Heart right ventricle (tissue), 16 donors: ENCODE data around the gene R3HDM1. TPM values are rescaled to one million over a fixed set of nuclear protein-coding genes. Genes with fewer than 3 reads are reported as not detected.
"Not testable (repeated sequence)": the region's sequence is repeated elsewhere in the genome, so short reads cannot be mapped to it uniquely, and the experiment has no call there.

Source experiments
- ATAC-seq, 8 donors: fragments of 200-7000 bp; cut with Tn5 transposase; one replicate each; pipeline ENCODE4 v1.9.1; 2020; ENCODE audit warnings: mild to moderate bottlenecking in 8 of 8, moderate library complexity in 8 of 8, moderate number of reproducible peaks in 1 of 8
- DNase-seq, 2 donors: peaks; one replicate each; pipeline ENCODE4 v3.0.0-alpha.2; 2020
- H3K27ac ChIP-seq, 10 donors: fragments of 200-600 bp; sonication (generic) in 2 of 10; one replicate each; pipeline versions ENCODE4 v1.5.0 to v1.8.0; 2020 to 2022; ENCODE audit warnings: mild to moderate bottlenecking in 3 of 10
- H3K27me3 ChIP-seq, 7 donors: fragments of 200-600 bp; one replicate each; pipeline ENCODE4 v1.8.0; 2021 to 2022; ENCODE audit warnings: mild to moderate bottlenecking in 2 of 7
- H3K36me3 ChIP-seq, 9 donors: fragments of 200-600 bp; sonication (generic) in 1 of 9; one replicate each; pipeline versions ENCODE4 v1.5.0 to v1.8.0; 2020 to 2022; ENCODE audit warnings: mild to moderate bottlenecking in 2 of 9
- H3K4me1 ChIP-seq, 9 donors: fragments of 200-600 bp; sonication (generic) in 1 of 9; one replicate each; pipeline versions ENCODE4 v1.5.0 to v1.8.0; 2020 to 2022; ENCODE audit warnings: mild to moderate bottlenecking in 4 of 9
- H3K4me3 ChIP-seq, 10 donors: fragments of 200-600 bp; sonication (generic) in 2 of 10; one replicate each; pipeline versions ENCODE4 v1.5.0 to v1.8.0; 2020 to 2022; ENCODE audit warnings: mild to moderate bottlenecking in 7 of 10, moderate library complexity in 2 of 10
- H3K9me3 ChIP-seq, 11 donors: fragments of 200-600 bp in 10 of 11; sonication (generic) in 2 of 11; one replicate each; pipeline versions ENCODE4 v1.5.0 to v1.8.0; 2013 to 2022; ENCODE audit warnings: mild to moderate bottlenecking in 2 of 11, control low read depth in 1 of 11, moderate library complexity in 1 of 11
- WGBS, 2 donors: extraction: QIAGEN DNeasy Blood & Tissue Kit; methylation state at CpG; one replicate each; pipeline ENCODE4 v1.1.7; 2013; ENCODE audit warnings: inconsistent platforms in 1 of 2; 5-methylcytosine and 5-hydroxymethylcytosine counted together
- intact Hi-C, 10 donors: fragments of 100-400 bp; cut with DNase I; formaldehyde crosslinking; loops; one replicate each; pipeline versions ENCODE4 v1.11.1 to v1.14.2; 2022
- polyA plus RNA-seq, 2 donors: library from polyadenylated mRNA; stranded (reverse); fragments of 200-250 nt; gene quantifications; one replicate each; pipeline ENCODE4 v1.2.3, GENCODE V29; 2013
- total RNA-seq, 10 donors: library from RNA; stranded (reverse); fragmentation: NEBNext Ultra II Directional in 3 of 10; extraction: Animal tissue kit (Norgen Biotek cat#: 25700) in 3 of 10; gene quantifications; one replicate each; pipeline versions ENCODE4 v1.2.1 to v1.2.4, GENCODE V29; 2021 to 2023
- TF ChIP-seq, protein P1 (sequence below), 9 donors: fragments of 200-600 bp; sonication (generic) in 2 of 9; IDR thresholded peaks; one replicate each; pipeline versions ENCODE4 v1.5.0 to v1.8.0; 2021 to 2022; ENCODE audit warnings: antibody characterized with exemption in 9 of 9, mild to moderate bottlenecking in 5 of 9, moderate library complexity in 1 of 9
- donor health status: Arrhythmogenic right ventricular cardiomyopathy.
- donor health status: ischemic (EF 13 %, LVEDD 7.1; RV severe dilation, severe dysfunction).
- donor health status: healthy with polysubstance abuse.
- donor health status: DM: no; HTN: yes; CAD: no.
- donor health status: DM: no; HTN: no; CAD: no.
- donor health status: ischemic (EF 25% LVEDD 6.9; RV normal size, moderate dysfunction).
- donor health status: ischemic (EF 25% LVEDD 5.7; RV mildly dilated, moderate dysfunction).
- donor health status: healthy.
- donor health status: DM: yes; HTN: yes; CAD: no.
- donor health status: Ischemic cardiomyopathy.
- donor health status: ischemic (EF 35%, LVEDD 5.7; RV mildly dilated, moderate dysfunction).
- donor health status: nonischemic (EF 11% LVEDD 7.7; RV severe dilation, severe dysfunction).
- donor health status: DM: yes; HTN: yes; CAD: no.
- donor health status: PGD.
- donor health status: ischemic (EF 29% LVEDD 5.4; RV normal size, mild dysfunction).
- donor health status: nonischemic (EF 23%, LVEDD 6.1; RV moderate dilation, normal function).

Gene R3HDM1
- total and polyA plus RNA-seq, 12 donors = 6.1 to 22.2 (median 17.5) TPM

DNA sequence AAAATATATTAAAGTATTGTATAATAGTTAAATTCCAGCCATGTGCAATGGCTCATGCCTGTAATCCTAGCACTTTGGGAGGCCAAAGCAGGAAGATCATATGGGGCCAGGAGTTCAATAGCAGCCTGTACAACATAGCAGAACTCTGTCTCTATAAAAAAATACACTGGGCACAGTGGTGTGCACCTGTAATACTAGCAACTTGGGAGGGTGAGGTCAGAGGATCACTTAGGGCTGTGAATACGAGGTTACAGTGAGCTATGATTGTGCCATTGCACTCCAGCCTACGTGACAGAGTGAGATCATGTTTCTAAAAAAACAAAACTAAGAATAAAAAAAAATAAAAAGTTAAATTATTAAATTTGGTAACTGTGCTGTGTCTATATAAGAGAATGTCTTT, 36.4 kb upstream of the R3HDM1 start:
- no peak overlapping the region for H3K27ac ChIP-seq
- WGBS, 2 donors = 91% methylated on average over 2 of the region's 2 CpGs
- ATAC-seq = no peak

DNA sequence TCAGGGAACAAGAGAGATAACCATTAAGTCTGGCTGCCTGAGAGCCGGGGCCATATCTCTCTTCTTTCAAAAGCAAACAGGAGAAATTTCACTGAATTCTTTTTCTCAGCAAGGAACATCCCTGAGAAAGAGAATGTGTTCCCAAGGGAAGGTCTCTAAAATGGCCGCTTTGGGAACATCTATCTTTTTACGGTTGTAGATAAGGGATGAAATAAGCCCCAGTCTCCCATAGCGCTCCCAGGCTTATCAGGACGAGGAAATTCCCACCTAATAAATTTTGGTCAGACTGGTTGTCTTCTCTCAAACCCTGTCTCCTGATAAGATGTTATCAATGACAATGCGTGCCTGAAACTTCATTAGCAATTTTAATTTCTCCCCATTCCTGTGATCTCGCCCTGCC, 32.7 kb upstream of the R3HDM1 start:
- 96% methylated on average over 7 of the region's 7 CpGs for WGBS, 2 donors
- not testable (repeated sequence) for ATAC-seq
- intact Hi-C loops = loop anchor here in 1 of 10 donors (5.0 kb wide), 1 partner anchor 929 kb away; no protein-coding TSS in a partner anchor

More for the DNA sequence above, 36.4 kb upstream of the R3HDM1 start:
- peaks cover 0 to 27% (median 14%) of the 10 kb centered on the region in 11 donors for H3K9me3 ChIP-seq
- no peak for DNase-seq
- H3K27me3 ChIP-seq = no peaks in the 10 kb centered on the region
- intact Hi-C loops = loop anchor here in 1 of 10 donors (5.0 kb wide), 1 partner anchor 932 kb away; no protein-coding TSS in a partner anchor
- peaks cover 0 to 8% (median 0%) of the 10 kb centered on the region in 9 donors for H3K36me3 ChIP-seq
- no peak overlapping the region for H3K4me3 ChIP-seq
- TF ChIP-seq, protein P1, sequence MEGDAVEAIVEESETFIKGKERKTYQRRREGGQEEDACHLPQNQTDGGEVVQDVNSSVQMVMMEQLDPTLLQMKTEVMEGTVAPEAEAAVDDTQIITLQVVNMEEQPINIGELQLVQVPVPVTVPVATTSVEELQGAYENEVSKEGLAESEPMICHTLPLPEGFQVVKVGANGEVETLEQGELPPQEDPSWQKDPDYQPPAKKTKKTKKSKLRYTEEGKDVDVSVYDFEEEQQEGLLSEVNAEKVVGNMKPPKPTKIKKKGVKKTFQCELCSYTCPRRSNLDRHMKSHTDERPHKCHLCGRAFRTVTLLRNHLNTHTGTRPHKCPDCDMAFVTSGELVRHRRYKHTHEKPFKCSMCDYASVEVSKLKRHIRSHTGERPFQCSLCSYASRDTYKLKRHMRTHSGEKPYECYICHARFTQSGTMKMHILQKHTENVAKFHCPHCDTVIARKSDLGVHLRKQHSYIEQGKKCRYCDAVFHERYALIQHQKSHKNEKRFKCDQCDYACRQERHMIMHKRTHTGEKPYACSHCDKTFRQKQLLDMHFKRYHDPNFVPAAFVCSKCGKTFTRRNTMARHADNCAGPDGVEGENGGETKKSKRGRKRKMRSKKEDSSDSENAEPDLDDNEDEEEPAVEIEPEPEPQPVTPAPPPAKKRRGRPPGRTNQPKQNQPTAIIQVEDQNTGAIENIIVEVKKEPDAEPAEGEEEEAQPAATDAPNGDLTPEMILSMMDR (IDR thresholded peaks at IDR 0.05) = no peak
- peaks cover 0 to 7% (median 0%) of the 10 kb centered on the region in 9 donors for H3K4me1 ChIP-seq

DNA sequence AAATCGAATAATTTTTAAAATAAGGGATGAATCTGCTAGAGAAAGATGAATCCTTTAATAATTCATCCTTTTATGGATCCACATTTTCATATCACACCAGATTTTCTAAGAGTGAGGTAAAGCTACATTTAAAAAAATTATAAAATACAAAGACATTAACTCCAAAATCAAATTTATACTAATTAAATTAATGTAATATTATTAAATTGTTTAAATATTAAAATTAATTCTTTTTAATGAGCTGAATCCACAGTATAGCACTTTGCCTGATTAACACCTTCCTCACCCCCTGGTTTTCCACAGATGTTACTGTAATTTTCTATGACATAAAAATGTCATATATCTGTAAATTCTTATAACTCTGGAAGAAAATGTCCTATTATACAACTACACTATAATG, 26.5 kb upstream of the R3HDM1 start:
- WGBS, 2 donors = 87 to 91% methylated on average over 1 of the region's 1 CpG
- DNase-seq (no peak), ATAC-seq (no peak)
- intact Hi-C loops = no loop called here
- TF ChIP-seq, protein P1 (IDR thresholded peaks at IDR 0.05) = no peak
- Histone ChIP-seq H3K4me3 (no peak overlapping the region), H3K4me1 (no peaks in the 10 kb centered on the region), H3K27me3 (no peaks in the 10 kb centered on the region), H3K36me3 (peaks cover 0 to 21% (median 0%) of the 10 kb centered on the region in 9 donors), H3K9me3 (peaks cover 0 to 6% (median 0%) of the 10 kb centered on the region in 11 donors), H3K27ac (no peak overlapping the region)

More for the DNA sequence above, 32.7 kb upstream of the R3HDM1 start:
- H3K9me3 ChIP-seq = peaks cover 0 to 32% (median 14%) of the 10 kb centered on the region in 11 donors
- H3K4me3 ChIP-seq, H3K4me1 ChIP-seq, H3K27me3 ChIP-seq, DNase-seq, H3K27ac ChIP-seq: not testable (repeated sequence)
- H3K36me3 ChIP-seq = peaks cover 0 to 26% (median 0%) of the 10 kb centered on the region in 9 donors

DNA sequence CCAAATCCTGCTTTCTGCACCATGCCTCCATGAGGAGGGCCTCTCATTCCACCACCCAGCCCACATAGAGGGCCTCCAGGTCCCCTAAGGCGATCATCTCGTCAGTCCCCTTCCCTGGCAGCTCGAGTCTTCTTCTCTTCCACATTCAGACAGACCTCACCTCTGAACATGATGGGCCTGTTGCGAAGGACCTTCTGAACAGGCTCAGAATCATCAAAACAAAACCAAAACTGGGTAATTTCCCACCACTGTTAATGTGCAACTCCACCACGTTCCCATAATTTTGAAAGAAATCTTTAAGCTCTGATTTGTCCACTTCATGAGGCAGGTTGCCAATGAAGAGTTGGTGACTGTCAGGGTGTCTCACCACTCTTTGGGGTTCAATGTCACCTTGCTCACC, 20.7 kb upstream of the R3HDM1 start:
- WGBS, 2 donors = 97 to 98% methylated on average over 5 of the region's 5 CpGs
- intact Hi-C loops = no loop called here
- DNase-seq (no peak), ATAC-seq (no peak)
- TF ChIP-seq, protein P1 (IDR thresholded peaks at IDR 0.05) = no peak
- Histone ChIP-seq H3K4me3 (no peak overlapping the region), H3K27ac (no peak overlapping the region), H3K4me1 (no peaks in the 10 kb centered on the region), H3K27me3 (no peaks in the 10 kb centered on the region), H3K36me3 (no peaks in the 10 kb centered on the region), H3K9me3 (peaks cover 0 to 47% (median 13%) of the 10 kb centered on the region in 11 donors)

DNA sequence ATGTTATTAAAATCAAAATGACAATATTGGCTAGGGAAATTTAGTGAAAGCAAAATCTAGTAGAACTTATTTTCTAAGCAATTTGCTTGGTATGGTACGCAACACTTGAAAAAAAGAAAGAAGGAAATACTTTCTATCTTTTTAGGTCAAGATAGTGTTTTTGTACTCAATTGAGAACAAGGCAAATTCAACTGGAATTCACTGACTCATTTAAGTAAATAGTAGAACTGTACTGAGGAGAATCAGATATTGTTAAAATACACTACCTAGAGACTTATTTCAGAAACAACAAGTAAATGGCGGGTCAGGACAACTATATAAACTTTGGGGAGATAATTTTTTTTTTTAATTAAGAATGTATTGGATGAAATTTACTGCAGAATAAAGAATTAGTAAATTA, 19.2 kb upstream of the R3HDM1 start:
- no peaks in the 10 kb centered on the region for H3K27me3 ChIP-seq
- H3K27ac ChIP-seq = no peak overlapping the region
- DNase-seq = no peak
- TF ChIP-seq, protein P1 (IDR thresholded peaks at IDR 0.05) = no peak
- no peak overlapping the region for H3K4me3 ChIP-seq
- intact Hi-C loops = no loop called here
- no peak for ATAC-seq
- WGBS, 2 donors = 96 to 99% methylated on average over 2 of the region's 2 CpGs
- no peaks in the 10 kb centered on the region for H3K36me3 ChIP-seq
- no peaks in the 10 kb centered on the region for H3K4me1 ChIP-seq
- peaks cover 0 to 61% (median 13%) of the 10 kb centered on the region in 11 donors for H3K9me3 ChIP-seq
